PFSK-1 (cell line): Measurements from ENCODE around the gene SORCS3.

Source experiments
- FOXP2 ChIP-seq: optimal IDR thresholded peaks from 2 replicates; pipeline ENCODE3; 2011; ENCODE audit warnings: borderline replicate concordance, control low read depth, inconsistent platforms; ENCODE audit not compliant: insufficient read depth; ENCODE audit errors: extremely low read length, extremely low read depth
- POLR2AphosphoS5 ChIP-seq: IDR thresholded peaks from 2 replicates; pipeline ENCODE4 v1.6.1; 2012; ENCODE audit warnings: low read depth, mild to moderate bottlenecking, control low read depth, low read length, moderate library complexity
- REST ChIP-seq, 2 experiments: IDR thresholded peaks; 2 replicates each; pipeline versions ENCODE4 v1.6.1 to v1.8.0; 2011 to 2012; ENCODE audit warnings: low read depth in 2 of 2, low read length in 2 of 2, control low read depth in 1 of 2, inconsistent platforms in 1 of 2, mild to moderate bottlenecking in 1 of 2, moderate library complexity in 1 of 2; ENCODE audit not compliant: insufficient read depth in 1 of 2
- SIN3A ChIP-seq: IDR thresholded peaks from 2 replicates; pipeline ENCODE4 v1.6.1; 2012; ENCODE audit warnings: mild to moderate bottlenecking, low read length, moderate library complexity, borderline replicate concordance; ENCODE audit not compliant: insufficient read depth
- TAF1 ChIP-seq: IDR thresholded peaks from 2 replicates; pipeline ENCODE4 v1.6.1; 2012; ENCODE audit warnings: low read length, control low read depth, borderline replicate concordance; ENCODE audit not compliant: insufficient read depth

SORCS3 gene

DNA sequence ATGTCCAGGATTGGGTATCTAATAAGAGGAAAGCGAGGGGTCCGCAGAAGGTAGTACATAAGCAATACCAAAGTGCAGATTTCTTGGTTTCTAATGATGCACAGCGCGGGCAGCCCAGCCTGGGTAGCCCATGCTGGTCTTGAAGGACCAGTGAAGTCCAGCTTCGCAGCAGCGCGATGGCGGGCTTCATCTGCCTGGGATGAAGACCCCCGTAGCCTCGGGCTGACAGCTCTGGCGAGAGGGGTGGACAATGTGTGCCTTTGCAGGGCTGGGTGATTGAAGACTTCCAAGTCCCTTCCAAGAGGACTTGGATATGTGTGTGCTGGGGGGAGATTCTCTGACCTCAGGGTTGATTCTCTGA, 2.2 kb downstream of the SORCS3 start:
- TF ChIP-seq FOXP2 (no peak), REST (IDR thresholded peaks at IDR 0.05; ENCODE audit: insufficient read depth in 1 of 2, low read depth in 2 of 2, low read length in 2 of 2) (no peak), POLR2AphosphoS5 (no peak), SIN3A (no peak), TAF1 (no peak)

- no peak for TF ChIP-seq FOXP2
- TF ChIP-seq TAF1 = no peak
- no peak for TF ChIP-seq SIN3A
- no peak for TF ChIP-seq REST (IDR thresholded peaks at IDR 0.05; ENCODE audit: insufficient read depth in 1 of 2, low read depth in 2 of 2, low read length in 2 of 2)
- no peak for TF ChIP-seq POLR2AphosphoS5
These were observed 5.1 kb downstream of the SORCS3 start for GRCh38 chr10:104646146-104646545.

GRCh38 chr10:104648421-104648820, 7.3 kb downstream of the SORCS3 start:
- TF ChIP-seq SIN3A (no peak), TAF1 (no peak), FOXP2 (no peak), REST (IDR thresholded peaks at IDR 0.05; ENCODE audit: insufficient read depth in 1 of 2, low read depth in 2 of 2, low read length in 2 of 2) (no peak), POLR2AphosphoS5 (no peak)

DNA sequence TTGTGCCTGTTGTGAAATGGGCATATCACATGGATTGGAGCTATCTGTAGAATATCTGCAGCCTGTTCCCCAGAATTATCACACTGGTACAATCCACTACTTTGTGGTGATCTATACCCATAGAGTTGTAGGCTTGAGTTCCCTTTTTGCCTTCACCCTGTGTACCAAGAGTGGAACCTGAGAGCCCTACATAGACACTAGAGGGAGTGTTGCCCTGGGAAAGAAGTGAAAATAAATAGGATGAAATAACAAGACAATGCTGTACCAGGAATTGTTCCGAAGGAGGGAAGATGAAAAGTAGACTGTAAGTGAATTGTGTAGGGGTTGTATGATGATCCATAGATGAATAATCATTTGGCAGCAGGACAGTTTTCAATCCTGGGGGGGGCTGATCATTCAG, 9.0 kb downstream of the SORCS3 start:
- TF ChIP-seq TAF1 (no peak), SIN3A (no peak), REST (IDR thresholded peaks at IDR 0.05; ENCODE audit: insufficient read depth in 1 of 2, low read depth in 2 of 2, low read length in 2 of 2) (no peak), POLR2AphosphoS5 (no peak), FOXP2 (no peak)
